HepG2 (cell line): Measurements from ENCODE around the gene SHISA9. TPM values are rescaled to one million over a fixed set of nuclear protein-coding genes. Genes with fewer than 3 reads are reported as not detected.

Experiments
- CBFB ChIP-seq: sonication (generic); formaldehyde crosslinking; IDR thresholded peaks from 2 replicates; pipeline ENCODE4 v1.4.0; 2020; ENCODE audit warnings: missing genetic modification reagents
- CENPBD1 ChIP-seq: sonication (generic); formaldehyde crosslinking; IDR thresholded peaks from 2 replicates; pipeline ENCODE4 v1.8.0; 2022; ENCODE audit warnings: missing genetic modification reagents, low read depth, mild to moderate bottlenecking, borderline replicate concordance
- ETV5 ChIP-seq: IDR thresholded peaks from 2 replicates; pipeline ENCODE4 v1.6.1; 2018; ENCODE audit warnings: missing biosample characterization, missing genetic modification reagents, inconsistent platforms, borderline replicate concordance
- FOXA1 ChIP-seq, 2 experiments: fragments of 450-650 bp in 1 of 2; sonication (generic) in 1 of 2; formaldehyde crosslinking in 1 of 2; IDR thresholded peaks; 2 replicates each; pipeline versions ENCODE4 v1.4.0 to v1.6.1; 2016 to 2020; ENCODE audit warnings: missing genetic modification reagents in 1 of 2
- FOXJ3 ChIP-seq: sonication (generic); formaldehyde crosslinking; IDR thresholded peaks from 2 replicates; pipeline ENCODE4 v1.4.0; 2020; ENCODE audit warnings: missing genetic modification reagents, mild to moderate bottlenecking, borderline replicate concordance
- FOXK2 ChIP-seq: fragments of 450-650 bp; IDR thresholded peaks from 2 replicates; pipeline ENCODE4 v1.6.1; 2016
- FOXP1 ChIP-seq, 2 experiments: fragments of 450-650 bp in 1 of 2; IDR thresholded peaks; 2 replicates each; pipeline ENCODE4 v1.6.1; 2017 to 2018; ENCODE audit warnings: antibody characterized with exemption in 1 of 2
- HDAC1 ChIP-seq: sonication (generic); formaldehyde crosslinking; IDR thresholded peaks from 2 replicates; pipeline ENCODE4 v1.5.1; 2020; ENCODE audit warnings: mild to moderate bottlenecking, missing genetic modification reagents
- IRX3 ChIP-seq: sonication (generic); formaldehyde crosslinking; IDR thresholded peaks from 2 replicates; pipeline ENCODE4 v1.8.1; 2023; ENCODE audit warnings: mild to moderate bottlenecking, low read depth, missing genetic modification reagents, borderline replicate concordance
- MAFK ChIP-seq, 2 experiments: IDR thresholded peaks in 1 of 2; conservative IDR thresholded peaks in 1 of 2; 2 replicates each; pipeline ENCODE4 v1.6.1; 2011; ENCODE audit warnings: improper control_type of control experiment in 2 of 2, low read length in 2 of 2
- MAX ChIP-seq: IDR thresholded peaks from 2 replicates; pipeline ENCODE4 v1.6.1; 2012; ENCODE audit warnings: inconsistent platforms
- RCOR2 ChIP-seq: IDR thresholded peaks from 2 replicates; pipeline ENCODE4 v1.6.1; 2016; ENCODE audit warnings: missing biosample characterization, missing genetic modification reagents
- RXRB ChIP-seq: IDR thresholded peaks from 2 replicates; pipeline ENCODE4 v1.6.1; 2016; ENCODE audit warnings: borderline replicate concordance, missing genetic modification reagents, missing compliant biosample characterization
- SIX4 ChIP-seq: sonication (generic); formaldehyde crosslinking; IDR thresholded peaks from 2 replicates; pipeline ENCODE4 v1.4.0; 2020; ENCODE audit warnings: missing genetic modification reagents
- SP140L ChIP-seq: sonication (generic); formaldehyde crosslinking; IDR thresholded peaks from 2 replicates; pipeline ENCODE4 v1.4.0; 2020; ENCODE audit warnings: missing genetic modification reagents, borderline replicate concordance
- SP2 ChIP-seq: sonication (generic); formaldehyde crosslinking; IDR thresholded peaks from 2 replicates; pipeline ENCODE4 v1.5.1; 2020; ENCODE audit warnings: mild to moderate bottlenecking, missing genetic modification reagents
- STAG1 ChIP-seq: sonication (generic); formaldehyde crosslinking; IDR thresholded peaks from 2 replicates; pipeline ENCODE4 v1.4.0; 2020; ENCODE audit warnings: missing genetic modification reagents
- ZMYM2 ChIP-seq: sonication (generic); formaldehyde crosslinking; IDR thresholded peaks from 2 replicates; pipeline ENCODE4 v1.8.0; 2022; ENCODE audit warnings: mild to moderate bottlenecking, missing genetic modification reagents
- ZNF207 ChIP-seq: fragments of 450-650 bp; IDR thresholded peaks from 2 replicates; pipeline ENCODE4 v1.6.1; 2016; ENCODE audit warnings: antibody characterized with exemption, borderline replicate concordance
- ZNF562 ChIP-seq: sonication (generic); formaldehyde crosslinking; IDR thresholded peaks from 2 replicates; pipeline ENCODE4 v1.8.0; 2022; ENCODE audit warnings: missing genetic modification reagents, borderline replicate concordance
- ZNF619 ChIP-seq: sonication (generic); formaldehyde crosslinking; IDR thresholded peaks from 2 replicates; pipeline ENCODE4 v1.4.0; 2020; ENCODE audit warnings: mild to moderate bottlenecking, missing genetic modification reagents
- ZNF710 ChIP-seq: sonication (generic); formaldehyde crosslinking; IDR thresholded peaks from 2 replicates; pipeline ENCODE4 v1.5.0; 2020; ENCODE audit warnings: mild to moderate bottlenecking, missing genetic modification reagents, borderline replicate concordance
- ZNF720 ChIP-seq: sonication (generic); formaldehyde crosslinking; IDR thresholded peaks from 2 replicates; pipeline ENCODE4 v1.4.0; 2020; ENCODE audit warnings: missing genetic modification reagents
- ZNF770 ChIP-seq: sonication (generic); formaldehyde crosslinking; IDR thresholded peaks from 2 replicates; pipeline ENCODE4 v1.5.0; 2020; ENCODE audit warnings: mild to moderate bottlenecking, missing genetic modification reagents
- polyA plus RNA-seq, 8 experiments: library from polyadenylated mRNA; depleted of rRNA in 3 of 8; stranded (reverse) in 7 of 8; unstranded in 1 of 8; fragments of >200 nt; fragmentation: Illumina TruSeq in 4 of 8; extraction: Trizol in 4 of 8; gene quantifications; 2 replicates each; pipeline versions ENCODE4 v1.2.1 to v1.2.3, GENCODE V29; 2011 to 2016; ENCODE audit warnings: low read depth in 4 of 8, missing spikeins in 1 of 8, mixed read lengths in 1 of 8; ENCODE audit not compliant: insufficient read depth in 1 of 8
- total RNA-seq, 5 experiments: library from RNA; depleted of rRNA; stranded (reverse); fragments of >200 nt; fragmentation: Illumina TruSeq; extraction: Trizol; gene quantifications; 2 replicates each; pipeline ENCODE4 v1.2.3, GENCODE V29; 2016; ENCODE audit warnings: low read depth in 1 of 5

Gene SHISA9
- total and polyA plus RNA-seq, 2 of the 13 experiments (the other 11 are each of a cell fraction or from before 2014, with no cell fraction given): 0.01 TPM; not detected in 1

- TF ChIP-seq ZNF710 (CRISPR knock-in tag) (peak; percentile 76; the same call in 1 of the 2 replicates), STAG1 (CRISPR knock-in tag) (peak; percentile 7; the same call in 1 of the 2 replicates), ETV5 (CRISPR knock-in tag) (peak; percentile 27), FOXK2 (peak; percentile 71), ZNF207 (no peak), RXRB (CRISPR knock-in tag) (peak; percentile 48; the same call in 1 of the 2 replicates), SP2 (CRISPR knock-in tag) (peak; percentile 65), ZNF619 (CRISPR knock-in tag) (peak; percentile 85; the same call in 1 of the 2 replicates), RCOR2 (CRISPR knock-in tag) (peak; percentile 79; the same call in 1 of the 2 replicates), MAFK (conservative IDR thresholded peaks at IDR 0.05 in 1 of 2, IDR thresholded peaks at IDR 0.05 in 1 of 2; ENCODE audit: low read length in 2 of 2) (peak; percentile 14 to 50; a peak in 3 of 4 replicates), CBFB (CRISPR knock-in tag) (0 out of 2 replicates have a peak, but pooled peaks have one; percentile 47), ZMYM2 (CRISPR knock-in tag) (peak; percentile 70; the same call in 1 of the 2 replicates), MAX (peak; percentile 42; the same call in 1 of the 2 replicates), ZNF770 (CRISPR knock-in tag) (no peak), FOXJ3 (CRISPR knock-in tag) (peak; percentile 70; the same call in 1 of the 2 replicates), HDAC1 (peak; percentile 71), SIX4 (0 out of 2 replicates have a peak, but pooled peaks have one; percentile 28), FOXP1 (IDR thresholded peaks at IDR 0.05) (peak; percentile 51; the same call in 1 of the 2 replicates), FOXP1 (CRISPR knock-in tag; IDR thresholded peaks at IDR 0.05) (0 out of 2 replicates have a peak, but pooled peaks have one; percentile 36), ZNF720 (CRISPR knock-in tag) (no peak), SP140L (CRISPR knock-in tag) (no peak), FOXA1 (IDR thresholded peaks at IDR 0.05) (no peak), FOXA1 (CRISPR knock-in tag; IDR thresholded peaks at IDR 0.05) (peak; percentile 30; the same call in 1 of the 2 replicates), ZNF562 (CRISPR knock-in tag) (no peak), CENPBD1 (CRISPR knock-in tag) (no peak), IRX3 (no peak)
These were observed 208.9 kb downstream of the SHISA9 start (continued) for GRCh38 chr16:13110124-13110796.
